NCI-H1930 (cell line): ENCODE measurements around the gene ADPRS.

Experiments used
- DNase-seq, 2 experiments: peaks; one replicate each; lab custom pipeline; 2025; lab: John Stamatoyannopoulos, UW

ADPRS gene

DNA sequence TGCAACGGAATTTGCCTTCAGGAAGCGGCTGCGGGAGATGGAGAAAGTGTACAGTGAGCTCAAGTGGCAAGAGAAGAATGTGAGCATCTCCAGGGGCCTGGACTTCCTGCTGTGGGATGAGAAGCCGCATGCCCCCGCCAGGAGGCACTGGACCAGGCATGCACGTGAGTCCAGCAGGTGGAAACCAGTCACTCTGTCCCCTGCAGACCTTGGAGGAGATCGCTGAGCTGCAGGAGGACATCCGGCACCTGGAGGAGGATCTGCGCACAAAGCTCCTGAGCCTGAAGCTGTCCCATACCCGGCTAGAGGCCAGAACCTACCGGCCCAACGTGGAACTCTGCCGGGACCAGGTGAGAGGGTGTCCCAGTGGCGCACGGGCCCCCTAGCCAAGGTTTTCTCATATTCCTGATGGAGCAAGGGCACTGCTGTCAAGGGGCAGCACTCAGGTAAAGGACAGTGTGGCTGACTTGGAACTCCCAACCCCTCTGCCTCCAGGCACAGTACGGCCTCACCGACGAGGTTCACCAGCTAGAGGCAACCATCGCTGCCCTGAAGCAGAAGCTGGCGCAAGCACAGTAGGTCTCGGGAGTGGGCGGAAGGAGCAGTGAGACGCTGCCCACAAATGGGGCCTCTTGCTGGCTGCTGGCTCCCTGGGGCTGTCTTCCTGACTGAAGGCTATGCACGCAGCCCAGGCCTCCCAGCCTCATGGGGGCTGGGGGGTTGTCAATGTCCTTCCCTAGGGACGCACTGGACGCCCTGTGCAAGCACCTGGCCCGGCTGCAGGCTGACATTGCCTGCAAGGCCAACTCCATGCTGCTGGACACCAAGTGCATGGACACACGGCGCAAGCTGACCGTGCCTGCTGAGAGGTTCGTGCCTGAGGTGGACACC lies 1.2 kb upstream of the ADPRS start:
- no peak for DNase-seq

DNA sequence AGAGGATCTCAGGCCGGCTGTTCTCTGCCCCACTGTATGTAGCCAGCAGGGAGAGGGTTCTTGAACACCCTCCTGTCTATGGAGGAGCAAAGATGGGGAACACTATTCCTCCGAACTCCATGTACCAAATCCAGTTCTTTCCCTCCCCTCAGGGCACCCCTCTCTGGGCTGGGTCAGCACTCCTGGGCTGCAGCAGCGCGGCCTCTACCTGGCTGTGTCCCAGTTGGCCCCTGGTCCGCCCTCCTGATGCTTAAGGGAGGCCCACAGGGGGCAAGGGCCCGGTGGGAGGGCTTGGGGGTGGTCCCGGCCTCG lies 471 bp upstream of the ADPRS start:
- no peak for DNase-seq

DNA sequence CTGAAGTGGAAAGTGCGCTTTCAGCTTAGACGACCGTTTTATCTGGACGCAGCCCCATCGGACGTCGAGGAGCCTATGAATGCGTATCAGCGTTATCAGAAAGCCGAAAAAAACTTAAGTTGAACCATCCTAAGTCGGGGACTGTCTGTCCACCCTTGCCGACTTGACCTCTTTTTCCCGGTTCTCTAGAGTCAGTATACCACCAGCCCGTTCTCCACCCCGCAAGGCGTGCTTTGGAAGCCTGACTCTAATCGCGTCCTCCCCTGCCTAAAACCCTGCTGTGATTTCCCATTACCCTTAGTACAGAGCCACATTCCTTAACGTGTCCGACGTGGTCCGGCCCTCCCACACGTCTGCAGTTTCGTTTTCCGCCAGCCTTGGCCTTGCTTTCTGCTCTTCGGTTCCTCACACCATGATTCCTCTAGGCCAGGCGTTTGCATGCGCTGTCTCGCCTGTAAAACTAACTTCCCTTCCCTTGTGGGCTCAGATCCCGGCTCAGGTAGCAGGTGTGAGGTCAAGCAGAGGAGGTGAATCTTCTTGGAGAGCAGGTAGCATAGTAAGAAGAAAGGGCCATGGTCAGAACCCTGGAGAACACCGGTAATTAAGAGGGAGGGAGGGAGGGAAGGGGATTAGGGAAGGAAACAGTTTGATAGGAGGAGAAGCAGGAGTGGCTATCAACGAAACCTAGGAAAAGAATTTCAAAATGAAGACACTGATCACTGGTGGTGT lies 865 bp downstream of the ADPRS start:
- no peak for DNase-seq

DNA sequence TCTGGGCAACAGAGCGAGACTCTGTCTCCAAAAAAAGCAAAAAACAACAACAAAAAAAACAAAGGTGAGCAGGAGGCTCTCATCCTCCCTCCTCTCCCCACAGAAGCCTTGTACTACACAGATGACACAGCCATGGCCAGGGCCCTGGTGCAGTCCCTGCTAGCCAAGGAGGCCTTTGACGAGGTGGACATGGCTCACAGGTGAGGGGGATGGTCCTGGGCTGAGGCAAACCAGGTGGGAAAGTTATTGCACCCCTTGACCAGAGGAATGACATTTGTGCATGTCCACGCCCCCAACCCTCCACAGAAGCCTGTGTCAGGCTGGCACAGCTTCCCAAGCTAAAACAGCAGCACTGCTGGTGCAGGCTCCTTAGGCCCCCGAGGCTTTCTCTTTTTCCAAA lies 2.4 kb downstream of the ADPRS start:
- no peak for DNase-seq

DNA sequence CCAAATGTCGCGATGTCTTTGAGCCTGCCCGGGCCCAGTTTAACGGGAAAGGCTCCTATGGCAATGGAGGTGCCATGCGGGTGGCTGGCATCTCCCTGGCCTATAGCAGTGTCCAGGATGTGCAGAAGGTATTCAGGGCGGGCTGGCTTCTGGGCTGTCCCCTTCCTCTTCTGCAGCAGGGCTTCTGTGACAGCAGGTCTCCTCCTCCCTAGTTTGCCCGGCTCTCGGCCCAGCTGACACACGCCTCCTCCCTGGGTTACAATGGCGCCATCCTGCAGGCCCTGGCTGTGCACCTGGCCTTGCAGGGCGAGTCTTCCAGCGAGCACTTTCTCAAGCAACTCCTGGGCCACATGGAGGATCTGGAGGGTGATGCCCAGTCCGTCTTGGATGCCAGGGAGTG lies 3.0 kb downstream of the ADPRS start:
- DNase-seq = no peak

DNA sequence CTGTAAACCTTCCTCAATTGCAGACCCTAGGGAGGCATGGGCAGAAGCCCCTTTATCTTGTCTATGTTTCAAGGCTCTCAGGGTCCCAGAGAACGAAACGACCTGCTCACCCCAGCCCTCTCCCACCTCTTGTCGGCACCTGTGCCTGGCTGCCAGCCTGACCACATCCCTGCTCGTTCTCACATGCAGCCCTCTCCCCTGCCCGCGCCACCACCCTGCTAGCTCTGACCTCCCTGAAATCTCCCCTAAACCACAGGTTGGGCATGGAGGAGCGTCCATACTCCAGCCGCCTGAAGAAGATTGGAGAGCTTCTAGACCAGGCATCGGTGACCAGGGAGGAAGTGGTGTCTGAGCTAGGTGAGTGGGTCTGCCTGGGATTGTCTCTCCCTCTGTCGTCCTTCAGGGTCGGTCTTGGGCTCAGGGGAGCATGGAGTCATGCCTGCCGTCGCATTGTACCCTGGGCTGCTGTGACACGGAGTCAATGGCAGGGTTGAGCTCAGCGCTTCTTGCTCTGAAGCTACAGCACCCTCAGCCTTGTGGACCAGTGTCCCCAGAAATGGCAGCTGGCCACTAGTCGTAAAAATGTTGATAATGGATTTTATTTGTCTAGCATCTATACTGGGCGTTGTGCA lies 3.6 kb downstream of the ADPRS start:
- no peak for DNase-seq

DNA sequence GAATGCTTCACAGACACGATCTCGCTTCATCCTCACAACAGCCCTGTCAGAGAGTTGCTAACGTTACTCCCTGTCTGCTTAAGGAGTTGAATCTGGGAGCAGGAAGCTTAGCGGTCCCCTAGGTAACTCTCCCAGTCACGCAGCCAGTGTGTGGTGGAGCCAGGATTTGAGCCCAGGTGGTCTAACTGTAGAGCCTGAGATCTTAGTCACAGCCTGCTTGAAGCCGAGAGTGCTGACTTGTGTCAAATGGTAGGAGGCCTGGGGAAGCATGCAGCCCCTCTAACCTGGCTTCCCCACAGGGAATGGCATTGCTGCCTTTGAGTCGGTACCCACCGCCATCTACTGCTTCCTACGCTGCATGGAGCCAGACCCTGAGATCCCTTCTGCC lies 4.1 kb downstream of the ADPRS start:
- DNase-seq = no peak

DNA sequence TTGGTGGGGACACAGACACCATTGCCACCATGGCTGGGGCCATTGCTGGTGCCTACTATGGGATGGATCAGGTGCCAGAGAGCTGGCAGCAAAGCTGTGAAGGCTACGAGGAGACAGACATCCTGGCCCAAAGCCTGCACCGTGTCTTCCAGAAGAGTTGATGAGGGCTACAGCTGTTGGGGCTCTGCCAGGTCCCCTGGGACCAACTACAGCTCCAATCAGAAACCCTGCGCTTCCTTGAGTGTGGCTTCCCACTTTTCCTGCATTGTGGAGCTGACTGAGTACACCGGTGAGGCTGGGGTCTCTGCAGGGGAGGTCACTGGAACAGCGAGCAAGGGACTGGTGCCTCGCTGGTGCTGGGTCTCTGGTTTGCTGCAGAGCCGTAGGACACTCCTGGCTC lies 4.5 kb downstream of the ADPRS start:
- no peak for DNase-seq

DNA sequence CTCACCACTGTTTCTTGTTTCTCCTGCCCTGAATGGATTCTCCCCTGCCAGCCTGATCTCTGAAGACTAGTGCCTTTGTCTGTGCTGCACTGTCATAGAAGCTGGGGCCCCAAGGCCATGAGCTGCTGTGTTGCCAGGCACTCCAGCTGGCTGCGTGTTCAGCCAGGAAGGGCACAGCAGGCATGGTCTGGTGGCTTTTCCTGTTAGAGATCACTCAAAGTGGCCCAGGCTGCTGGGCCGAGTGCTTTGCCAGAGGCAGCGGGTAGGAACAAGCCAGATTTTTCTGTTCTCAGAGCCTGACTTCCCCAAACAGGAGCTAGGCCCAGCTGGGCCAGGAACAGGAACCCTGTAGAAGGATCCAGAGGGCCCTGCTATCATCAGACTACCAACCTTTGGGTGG lies 5.2 kb downstream of the ADPRS start:
- no peak for DNase-seq

DNA sequence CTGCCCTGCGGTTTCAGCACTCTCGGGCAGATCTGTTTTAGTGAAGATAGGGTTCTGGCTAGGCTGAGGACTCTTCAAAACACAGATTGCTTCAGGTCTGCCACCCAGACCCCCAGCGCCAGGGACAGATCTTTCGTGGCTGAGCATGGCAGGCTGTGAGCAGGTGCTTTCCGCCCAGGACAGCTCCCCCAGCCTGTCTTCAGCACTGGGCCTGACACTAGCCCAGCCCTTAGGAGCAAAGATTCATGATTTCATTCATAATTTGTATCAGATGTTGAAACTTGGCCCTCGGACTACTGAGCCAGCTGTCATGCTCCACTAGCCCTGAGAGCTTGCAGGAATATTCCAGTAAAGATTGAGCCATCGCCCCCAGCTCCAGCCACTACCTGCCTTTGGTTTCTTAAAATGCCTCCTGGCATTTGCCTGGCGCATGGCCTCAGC lies 5.9 kb downstream of the ADPRS start:
- no peak for DNase-seq

DNA sequence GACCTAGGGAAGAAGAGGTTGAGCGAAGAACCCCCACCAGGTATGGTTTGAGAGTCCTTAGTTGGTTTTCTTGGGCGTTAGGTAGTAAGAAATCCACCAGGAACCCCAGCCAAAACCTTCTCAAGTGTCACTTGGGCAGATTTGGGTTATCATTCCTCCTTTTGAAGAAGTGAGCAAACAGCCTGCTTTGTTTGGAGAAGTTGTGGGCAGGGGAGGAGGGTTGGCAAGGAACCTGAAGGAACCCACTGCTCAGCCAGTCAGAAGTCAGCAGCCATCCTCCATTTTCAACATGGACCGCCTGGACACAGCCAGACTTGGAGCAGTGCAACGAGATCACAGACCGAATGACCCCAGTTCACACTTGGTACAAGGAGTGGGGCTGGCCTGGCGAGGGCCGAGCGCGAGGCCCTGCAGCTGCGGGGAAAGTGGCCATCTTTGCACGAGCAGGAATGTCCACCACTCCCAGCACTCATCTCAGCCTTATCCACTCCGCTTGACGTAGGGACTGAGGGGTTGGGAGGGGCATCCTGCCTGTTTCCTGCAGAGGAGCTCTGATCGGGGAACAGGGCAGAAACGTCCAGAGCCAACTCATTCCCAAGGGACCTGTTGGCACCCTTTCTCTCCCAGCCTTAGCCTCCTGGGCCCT lies 7.2 kb downstream of the ADPRS start:
- DNase-seq = no peak

DNA sequence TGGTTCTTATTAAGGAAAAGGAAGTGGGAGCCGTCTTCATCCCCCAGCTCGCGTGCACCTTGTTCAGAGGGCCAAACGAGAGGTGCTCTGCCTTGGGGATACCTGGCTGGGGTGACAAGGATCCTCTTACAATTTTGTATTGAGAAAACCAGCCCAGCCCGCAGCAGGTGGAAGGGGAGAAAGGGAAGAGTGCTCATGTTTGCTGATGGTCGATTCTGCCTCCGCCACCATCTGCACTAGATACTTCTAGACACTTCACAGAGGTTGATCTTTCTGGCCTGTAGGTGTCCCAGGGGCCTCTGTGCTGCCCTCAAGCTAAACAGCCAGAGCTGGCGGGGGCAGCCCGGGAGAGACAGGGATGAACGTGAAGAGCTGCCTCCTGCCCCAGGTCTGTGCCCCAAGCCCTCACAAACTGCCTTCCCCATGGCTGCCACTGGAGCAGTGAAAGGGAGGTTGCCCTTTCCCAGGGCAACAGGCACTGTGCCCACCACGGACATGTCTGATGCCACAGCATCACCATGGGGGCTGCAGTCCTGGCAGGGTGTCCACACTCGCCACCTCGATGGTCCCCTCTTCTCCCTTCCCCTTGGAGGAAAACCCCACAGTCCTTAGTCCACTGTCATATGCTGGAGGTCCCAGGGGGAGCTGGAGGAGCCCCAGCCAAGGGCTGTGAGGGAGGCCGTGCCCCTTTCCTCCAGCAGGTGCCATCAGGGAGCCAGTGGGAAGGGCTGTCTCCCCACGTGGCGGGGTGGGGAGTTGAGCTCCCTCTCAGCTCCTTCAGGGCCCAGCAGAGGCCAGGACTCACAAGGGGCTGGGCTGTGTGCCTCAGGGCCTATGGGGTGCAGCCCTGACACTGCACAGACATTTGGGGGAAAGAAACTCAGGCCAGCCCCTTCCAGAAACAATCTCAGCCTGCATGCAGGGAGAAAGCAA lies 8.1 kb downstream of the ADPRS start:
- DNase-seq = no peak

DNA sequence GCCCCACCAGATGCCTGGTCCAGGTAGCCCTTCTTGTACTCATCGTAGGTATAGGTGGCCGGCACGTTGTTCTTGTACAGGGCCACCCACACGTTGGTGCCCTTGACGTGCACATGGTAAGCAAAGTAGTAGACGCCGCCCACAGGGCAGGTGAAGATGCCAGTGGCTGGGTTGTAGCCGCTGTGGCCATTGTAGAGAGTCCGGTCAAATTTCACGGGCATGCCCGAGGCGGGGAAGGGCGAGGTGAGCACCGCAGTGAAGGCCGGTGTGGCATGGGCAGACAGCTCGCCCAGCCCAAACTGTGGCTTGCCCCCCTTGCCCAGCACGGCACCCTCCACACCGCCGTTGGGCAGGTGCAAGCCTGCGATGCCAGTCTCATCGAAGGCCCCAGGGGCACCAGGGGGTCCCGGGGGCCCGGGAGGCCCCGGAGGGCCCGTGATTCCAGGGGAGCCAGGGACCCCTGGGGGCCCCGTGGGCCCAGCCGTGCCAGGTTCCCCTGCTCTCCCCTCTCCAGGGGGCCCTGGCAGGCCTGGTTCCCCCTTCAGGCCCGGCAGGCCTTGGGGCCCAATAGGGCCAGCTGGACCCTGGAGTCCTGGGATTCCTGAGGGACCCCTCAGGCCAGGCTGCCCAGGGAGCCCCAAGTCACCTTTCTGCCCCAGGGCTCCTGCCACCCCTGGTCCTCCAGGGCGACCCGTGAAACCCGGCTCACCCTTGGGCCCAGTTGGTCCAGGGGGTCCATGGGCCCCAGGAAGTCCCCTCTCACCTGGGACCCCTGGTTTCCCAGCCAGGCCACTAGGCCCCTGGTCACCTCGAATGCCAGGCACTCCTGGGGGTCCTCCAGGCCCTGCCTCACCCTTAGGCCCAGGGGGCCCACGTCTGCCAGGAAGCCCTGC lies 9.2 kb downstream of the ADPRS start:
- DNase-seq = no peak

DNA sequence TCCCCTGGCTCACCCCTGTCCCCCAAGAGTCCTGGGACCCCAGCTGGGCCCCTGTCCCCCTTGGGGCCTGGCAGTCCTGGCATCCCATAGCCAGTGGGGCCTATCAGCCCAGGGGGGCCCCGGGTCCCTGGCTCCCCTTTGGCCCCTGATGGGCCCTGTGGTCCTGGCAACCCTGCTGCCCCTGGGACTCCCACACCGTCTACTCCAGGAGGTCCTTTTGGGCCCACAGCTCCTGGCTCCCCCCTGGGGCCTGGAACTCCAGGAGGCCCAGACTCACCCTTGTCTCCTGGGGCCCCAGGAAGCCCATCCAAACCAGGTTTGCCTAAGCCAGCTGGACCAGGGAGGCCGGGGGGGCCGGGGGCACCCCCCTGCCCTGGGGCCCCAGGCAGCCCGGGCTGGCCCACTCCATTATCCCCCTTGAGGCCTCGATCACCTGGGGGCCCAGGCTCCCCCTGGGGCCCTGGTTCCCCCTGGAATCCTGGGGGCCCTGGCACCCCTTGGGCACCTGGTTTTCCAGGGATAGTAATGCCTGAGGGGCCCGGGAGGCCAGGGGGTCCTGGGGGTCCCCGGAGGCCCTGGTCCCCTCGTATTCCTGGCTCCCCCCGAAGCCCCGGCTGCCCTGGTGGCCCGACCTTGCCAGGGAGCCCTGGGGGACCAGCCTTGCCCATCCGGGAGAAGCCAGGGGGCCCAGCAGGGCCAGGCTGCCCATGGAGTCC lies 10.1 kb downstream of the ADPRS start:
- DNase-seq = no peak

DNA sequence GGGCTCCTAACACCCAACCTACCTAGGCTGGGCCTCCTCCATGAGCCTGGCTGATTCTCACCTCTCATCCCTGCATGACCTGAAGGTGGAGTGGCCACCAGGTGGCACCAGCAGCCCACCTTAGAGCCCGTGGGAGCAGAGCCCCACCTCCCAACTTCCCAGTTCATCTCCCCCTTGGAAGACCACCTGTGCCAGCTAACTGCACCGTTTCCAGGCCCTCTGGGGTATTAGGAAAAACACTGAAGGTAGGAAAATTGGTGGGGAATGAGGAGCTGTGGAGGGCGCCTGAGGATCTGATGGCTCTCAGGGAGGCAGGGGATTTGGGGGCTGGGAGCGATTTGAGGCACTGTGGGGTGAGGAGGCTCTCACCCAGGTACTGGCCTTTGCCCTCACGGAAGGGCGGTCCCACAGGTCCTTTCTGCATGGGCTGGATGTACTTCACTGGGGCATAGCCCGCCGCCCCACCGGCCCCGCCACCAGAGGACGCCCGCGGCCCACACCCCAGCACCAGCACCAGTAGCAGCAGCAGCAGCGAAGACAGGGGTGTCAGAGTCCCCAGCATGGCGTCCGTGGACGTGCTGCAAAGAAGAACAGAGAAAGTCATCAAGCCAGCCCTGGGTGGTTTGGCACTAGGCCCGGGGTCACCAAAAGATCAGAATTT lies 11.1 kb downstream of the ADPRS start:
- DNase-seq = peak; percentile 45 to 49

DNA sequence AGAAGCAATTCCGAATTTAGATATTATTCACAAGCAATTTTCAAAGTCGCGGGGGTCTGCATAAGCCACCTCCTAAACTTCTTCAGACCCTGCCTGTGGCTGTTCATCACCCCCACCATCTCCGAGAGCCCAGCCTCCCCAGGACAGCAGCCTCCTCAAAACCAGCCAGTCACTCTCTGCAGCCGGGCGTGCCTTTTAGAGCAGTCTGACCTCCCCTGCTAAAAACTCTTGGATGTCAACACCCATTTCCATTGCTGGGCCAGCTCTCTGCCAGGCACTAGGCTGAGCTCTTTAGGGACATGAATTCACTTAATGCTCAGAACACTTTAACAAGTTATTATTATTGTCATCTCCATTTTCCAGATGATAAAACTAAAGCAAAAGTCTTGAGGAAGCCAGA lies 11.7 kb downstream of the ADPRS start:
- no peak for DNase-seq

DNA sequence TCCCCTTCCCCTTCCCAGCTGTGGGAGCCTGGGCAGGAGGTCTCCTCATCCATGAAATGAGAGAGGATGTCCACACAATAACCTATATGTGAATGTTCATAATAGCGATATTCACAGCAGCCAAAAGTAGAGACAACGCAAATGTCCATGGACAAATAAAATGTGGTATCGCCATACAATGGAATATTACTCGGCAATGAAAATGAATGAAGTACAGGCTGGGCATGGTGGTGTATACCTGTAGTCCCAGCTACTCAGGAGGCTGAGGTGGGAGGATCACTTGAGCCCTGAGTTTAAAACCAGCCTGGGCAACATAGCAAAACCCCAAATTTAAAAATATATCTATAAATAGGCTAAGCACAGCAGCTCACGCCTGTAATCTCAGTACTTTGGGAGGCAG lies 12.9 kb downstream of the ADPRS start:
- no peak for DNase-seq

DNA sequence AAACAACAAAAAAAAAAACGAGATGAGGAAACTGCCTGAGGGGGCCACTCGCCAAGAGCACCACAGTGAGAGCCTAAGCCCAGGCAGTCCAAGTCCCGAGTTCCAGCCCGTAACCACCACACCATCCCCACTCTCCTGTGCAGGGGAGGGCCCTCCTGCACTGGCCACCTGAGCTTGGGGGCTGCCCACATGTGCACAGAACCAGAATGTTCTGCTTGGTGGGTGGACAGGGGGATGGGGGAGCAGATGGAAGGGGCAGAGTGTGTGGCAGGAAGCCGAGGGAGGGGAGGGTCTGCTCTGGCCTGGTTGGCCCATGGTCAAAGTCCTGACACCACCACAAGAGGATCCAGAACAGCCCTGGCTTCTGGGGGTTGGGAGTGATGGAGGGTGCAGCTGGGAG lies 17.6 kb downstream of the ADPRS start:
- DNase-seq = no peak

DNA sequence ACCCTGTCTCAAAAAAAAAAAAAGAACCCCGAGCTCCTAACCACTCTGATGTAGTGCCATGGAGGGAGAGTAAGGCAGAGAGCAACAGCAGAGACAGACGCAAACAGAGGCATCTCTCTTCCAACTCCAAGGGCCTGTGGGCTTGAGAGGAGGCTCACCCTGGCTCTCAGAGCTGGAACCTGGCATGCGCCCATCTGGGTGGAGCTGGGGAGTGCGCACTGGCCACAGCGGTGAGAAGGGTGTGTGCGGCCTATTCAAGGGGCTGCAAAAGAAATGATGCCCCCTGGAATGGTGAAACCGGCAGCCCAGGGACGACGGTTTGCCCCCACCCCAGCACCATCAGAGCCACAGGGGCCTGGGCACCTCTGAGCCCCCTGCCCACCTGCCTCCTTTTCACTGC lies 18.7 kb downstream of the ADPRS start:
- no peak for DNase-seq
